ENCODE data around the gene CC2D2A.
A peak's percentile ranks its signal among the peaks of the same experiment; 100 is the strongest.

Gene CC2D2A

DNA sequence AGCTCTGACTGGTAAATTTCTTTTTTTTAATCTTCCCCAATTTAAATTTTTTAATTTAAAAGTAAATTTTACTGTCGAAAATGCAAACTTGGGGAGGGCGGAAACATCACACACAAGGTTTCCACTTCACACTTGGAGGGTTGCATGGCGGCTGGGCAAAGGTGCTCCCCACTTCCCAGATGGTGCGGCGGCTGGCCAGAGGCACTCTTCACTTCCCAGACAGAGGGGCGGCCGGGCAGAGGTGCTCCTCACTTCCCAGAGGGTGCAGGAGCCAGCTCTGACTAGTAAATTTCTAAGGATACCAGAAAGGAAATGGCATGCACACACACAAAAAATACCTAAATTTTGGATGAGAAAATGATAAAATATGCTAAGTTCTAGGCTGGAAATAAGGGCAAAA is 25.4 kb upstream of the CC2D2A start:
- no peak for DNase-seq (ENCODE audit: low read depth in 1 of 2, low spot score in 1 of 2)
- H3K27ac ChIP-seq (replicated peaks): no peak overlapping the region
- H3K4me3 ChIP-seq (replicated peaks; ENCODE audit: insufficient read depth, low read length): no peak overlapping the region
- TF ChIP-seq POLR2AphosphoS5 (IDR thresholded peaks at IDR 0.05; ENCODE audit: low read depth) (no peak), REST (IDR thresholded peaks at IDR 0.05; ENCODE audit: insufficient replicate concordance, low read depth) (no peak), CTCF (IDR thresholded peaks at IDR 0.05; ENCODE audit: insufficient read depth, low read length) (no peak), SPI1 (IDR thresholded peaks at IDR 0.05; ENCODE audit: borderline replicate concordance, low read depth) (no peak), GABPA (IDR thresholded peaks at IDR 0.05; ENCODE audit: low read depth) (no peak)
- H3K27me3 ChIP-seq (ENCODE audit: insufficient read depth, poor library complexity, severe bottlenecking): no peaks in the 10 kb centered on the region

- Histone ChIP-seq H3K27ac (replicated peaks) (no peak overlapping the region), H3K4me3 (replicated peaks; ENCODE audit: insufficient read depth, low read length) (no peak overlapping the region), H3K27me3 (ENCODE audit: insufficient read depth, poor library complexity, severe bottlenecking) (no peaks in the 10 kb centered on the region)
- TF ChIP-seq GABPA (IDR thresholded peaks at IDR 0.05; ENCODE audit: low read depth) (no peak), POLR2AphosphoS5 (IDR thresholded peaks at IDR 0.05; ENCODE audit: low read depth) (no peak), REST (IDR thresholded peaks at IDR 0.05; ENCODE audit: insufficient replicate concordance, low read depth) (no peak), CTCF (IDR thresholded peaks at IDR 0.05; ENCODE audit: insufficient read depth, low read length) (no peak), SPI1 (IDR thresholded peaks at IDR 0.05; ENCODE audit: borderline replicate concordance, low read depth) (no peak)
- DNase-seq (ENCODE audit: low read depth in 1 of 2, low spot score in 1 of 2): no peak
Observed at GRCh38 chr4:15444879-15445547, 24.7 kb upstream of the CC2D2A start.

- TF ChIP-seq POLR2AphosphoS5 (IDR thresholded peaks at IDR 0.05; ENCODE audit: low read depth): no peak
- no peak for TF ChIP-seq CTCF (IDR thresholded peaks at IDR 0.05; ENCODE audit: insufficient read depth, low read length)
- TF ChIP-seq REST (IDR thresholded peaks at IDR 0.05; ENCODE audit: insufficient replicate concordance, low read depth): no peak
- TF ChIP-seq GABPA (IDR thresholded peaks at IDR 0.05; ENCODE audit: low read depth): no peak
- TF ChIP-seq SPI1 (IDR thresholded peaks at IDR 0.05; ENCODE audit: borderline replicate concordance, low read depth): peak; percentile 95
- peak; percentile 57 to 59 for DNase-seq (ENCODE audit: low read depth in 1 of 2, low spot score in 1 of 2)
- Histone ChIP-seq H3K27me3 (ENCODE audit: insufficient read depth, poor library complexity, severe bottlenecking) (no peaks in the 10 kb centered on the region), H3K4me3 (replicated peaks; ENCODE audit: insufficient read depth, low read length) (no peak overlapping the region), H3K27ac (replicated peaks) (peak overlapping the region; percentile 24)
Observed at GRCh38 chr4:15451181-15451865, 18.4 kb upstream of the CC2D2A start.

All from HL-60 (cell line).